NCI-H446 treated with DMSO at 0.1 percent for 48 hours (cell line): ENCODE data around the gene B4GALNT4.
"Not testable (repeated sequence)": the region's sequence is repeated elsewhere in the genome, so short reads cannot be mapped to it uniquely, and the experiment has no call there.

Experiments used
- DNase-seq: peaks from one replicate; lab custom pipeline; 2025; lab: John Stamatoyannopoulos, UW

B4GALNT4 gene

GRCh38 chr11:393219-394033, 24.1 kb downstream of the B4GALNT4 start:
- no peak for DNase-seq

DNA sequence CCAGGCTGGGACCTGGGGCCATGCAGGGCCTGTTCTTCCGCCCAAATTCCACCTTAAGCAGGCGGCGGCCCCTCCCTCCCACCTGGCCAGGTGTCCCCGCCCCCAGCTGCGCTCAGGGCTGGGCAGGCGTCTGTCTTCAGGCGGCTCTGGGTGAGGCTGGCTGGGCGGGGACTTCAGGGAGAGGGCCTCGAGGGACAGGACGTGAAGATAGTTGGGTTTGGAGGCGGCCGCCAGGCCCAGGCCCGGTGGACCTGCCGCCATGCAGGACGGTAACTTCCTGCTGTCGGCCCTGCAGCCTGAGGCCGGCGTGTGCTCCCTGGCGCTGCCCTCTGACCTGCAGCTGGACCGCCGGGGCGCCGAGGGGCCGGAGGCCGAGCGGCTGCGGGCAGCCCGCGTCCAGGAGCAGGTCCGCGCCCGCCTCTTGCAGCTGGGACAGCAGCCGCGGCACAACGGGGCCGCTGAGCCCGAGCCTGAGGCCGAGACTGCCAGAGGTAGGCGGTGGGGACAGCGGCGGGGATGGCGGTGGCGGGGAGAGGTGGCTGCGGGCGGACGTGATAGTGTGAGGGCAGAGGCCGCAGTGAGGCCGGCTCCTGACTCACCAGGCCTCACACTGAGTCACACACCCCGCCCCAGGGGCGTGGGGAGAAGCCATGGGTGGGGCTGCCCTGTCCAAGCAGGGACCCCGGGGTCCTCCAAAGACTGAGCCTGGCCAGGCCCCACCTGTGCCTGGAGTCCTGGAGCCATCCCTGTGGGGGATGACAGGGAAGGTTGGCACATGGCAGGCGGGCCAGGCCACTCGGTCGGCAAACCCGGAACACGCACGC, 24.9 kb downstream of the B4GALNT4 start, which contains the start of gene PKP3:
Gene PKP3, plus strand, starts transcription at position 176 of the 824 bp plus-strand sequence. Its CDS starts 84 bp downstream, at position 260.
- DNase-seq = no peak

DNA sequence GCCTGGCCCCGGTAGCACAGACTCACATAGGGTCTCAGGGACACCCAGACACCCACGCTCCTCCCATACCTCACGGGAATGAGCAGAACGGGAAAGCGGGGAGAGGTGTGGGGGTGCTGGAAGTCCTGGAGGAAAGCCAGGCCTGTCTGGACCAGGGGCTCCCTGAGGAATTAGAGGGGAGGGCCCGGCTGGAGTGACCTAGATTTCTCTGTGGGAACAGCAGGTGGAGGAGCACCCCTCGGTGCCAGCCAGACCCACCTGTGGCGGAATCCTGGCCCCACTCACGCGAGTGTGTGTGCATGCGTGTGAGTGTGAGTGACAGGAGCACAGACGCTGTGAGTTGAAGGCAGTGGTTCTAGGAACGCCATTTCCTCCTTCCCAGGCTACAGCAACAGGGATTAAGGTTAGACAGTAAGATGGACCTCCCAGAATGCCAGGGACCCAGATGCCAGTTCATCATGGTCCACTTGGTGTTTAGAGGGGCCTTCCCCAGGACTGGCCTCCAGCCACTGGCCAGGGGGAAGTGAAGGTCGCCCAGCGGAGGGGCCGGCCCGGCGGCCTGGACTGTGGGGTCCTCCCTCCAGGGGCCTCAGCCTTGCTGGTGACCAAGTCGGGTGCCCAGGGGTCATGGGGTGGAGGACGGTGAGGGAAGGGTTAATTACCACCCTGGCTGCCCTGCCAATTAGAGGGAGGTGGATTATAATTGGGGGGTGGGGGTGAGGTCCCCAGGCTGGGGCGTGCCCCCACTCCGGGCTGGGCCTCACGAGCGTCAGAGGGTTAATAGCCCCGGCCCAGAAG, 25.8 kb downstream of the B4GALNT4 start:
- DNase-seq = no peak

DNA sequence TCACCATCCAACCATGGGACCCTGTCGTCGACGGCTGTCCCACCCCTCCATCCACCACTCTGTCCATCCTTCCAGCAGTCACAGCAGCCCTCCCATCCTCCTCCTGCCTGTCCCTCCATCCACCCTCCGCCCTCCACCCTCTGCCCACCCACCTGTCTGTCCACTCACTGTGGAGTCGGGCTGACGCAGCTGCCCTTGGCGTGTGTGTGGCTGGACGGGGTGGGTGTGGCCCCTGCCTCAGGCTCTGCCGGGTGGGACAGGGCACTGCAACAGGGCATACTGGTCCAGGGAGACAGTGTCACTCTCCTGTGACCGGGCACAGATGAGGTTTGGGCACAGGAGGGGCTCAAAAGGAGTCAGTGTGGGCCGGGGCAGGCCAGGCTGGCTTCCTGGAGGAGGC, 26.6 kb downstream of the B4GALNT4 start:
- no peak for DNase-seq

DNA sequence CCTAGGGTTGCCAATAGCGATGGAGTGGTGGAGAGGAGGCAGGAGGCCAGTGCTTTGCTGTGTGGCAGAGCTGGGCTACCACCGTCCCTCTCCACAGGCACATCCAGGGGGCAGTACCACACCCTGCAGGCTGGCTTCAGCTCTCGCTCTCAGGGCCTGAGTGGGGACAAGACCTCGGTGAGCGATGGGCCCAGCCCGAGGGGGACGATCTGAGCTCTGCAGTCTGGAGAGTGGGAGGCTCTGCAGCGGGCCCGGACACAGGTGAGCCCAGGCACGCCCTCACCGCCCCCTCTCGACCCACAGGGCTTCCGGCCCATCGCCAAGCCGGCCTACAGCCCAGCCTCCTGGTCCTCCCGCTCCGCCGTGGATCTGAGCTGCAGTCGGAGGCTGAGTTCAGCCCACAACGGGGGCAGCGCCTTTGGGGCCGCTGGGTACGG, 27.2 kb downstream of the B4GALNT4 start:
- no peak for DNase-seq

DNA sequence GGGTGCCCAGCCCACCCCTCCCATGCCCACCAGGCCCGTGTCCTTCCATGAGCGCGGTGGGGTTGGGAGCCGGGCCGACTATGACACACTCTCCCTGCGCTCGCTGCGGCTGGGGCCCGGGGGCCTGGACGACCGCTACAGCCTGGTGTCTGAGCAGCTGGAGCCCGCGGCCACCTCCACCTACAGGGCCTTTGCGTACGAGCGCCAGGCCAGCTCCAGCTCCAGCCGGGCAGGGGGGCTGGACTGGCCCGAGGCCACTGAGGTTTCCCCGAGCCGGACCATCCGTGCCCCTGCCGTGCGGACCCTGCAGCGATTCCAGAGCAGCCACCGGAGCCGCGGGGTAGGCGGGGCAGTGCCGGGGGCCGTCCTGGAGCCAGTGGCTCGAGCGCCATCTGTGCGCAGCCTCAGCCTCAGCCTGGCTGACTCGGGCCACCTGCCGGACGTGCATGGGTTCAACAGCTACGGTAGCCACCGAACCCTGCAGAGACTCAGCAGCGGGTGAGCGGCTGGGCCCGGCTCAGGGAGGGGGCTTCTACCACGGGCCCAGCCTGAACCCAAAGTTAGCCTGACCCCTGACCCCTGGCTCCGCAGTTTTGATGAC, 27.7 kb downstream of the B4GALNT4 start:
- DNase-seq = no peak

DNA sequence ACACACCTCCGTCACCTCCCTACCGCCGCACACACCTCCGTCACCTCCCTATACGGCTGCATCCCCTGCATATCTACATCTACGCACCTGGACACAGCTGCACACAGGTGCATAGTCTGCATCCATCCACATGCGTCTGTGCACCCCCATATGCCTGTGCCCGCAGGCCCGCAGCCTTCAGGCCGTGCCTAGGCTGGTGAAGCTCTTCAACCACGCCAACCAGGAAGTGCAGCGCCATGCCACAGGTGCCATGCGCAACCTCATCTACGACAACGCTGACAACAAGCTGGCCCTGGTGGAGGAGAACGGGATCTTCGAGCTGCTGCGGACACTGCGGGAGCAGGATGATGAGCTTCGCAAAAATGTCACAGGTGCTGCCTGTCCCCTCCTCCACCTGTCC, 29.5 kb downstream of the B4GALNT4 start:
- no peak for DNase-seq

GRCh38 chr11:399731-400211, 30.5 kb downstream of the B4GALNT4 start:
- no peak for DNase-seq

GRCh38 chr11:400241-400689, 31.0 kb downstream of the B4GALNT4 start:
- no peak for DNase-seq

DNA sequence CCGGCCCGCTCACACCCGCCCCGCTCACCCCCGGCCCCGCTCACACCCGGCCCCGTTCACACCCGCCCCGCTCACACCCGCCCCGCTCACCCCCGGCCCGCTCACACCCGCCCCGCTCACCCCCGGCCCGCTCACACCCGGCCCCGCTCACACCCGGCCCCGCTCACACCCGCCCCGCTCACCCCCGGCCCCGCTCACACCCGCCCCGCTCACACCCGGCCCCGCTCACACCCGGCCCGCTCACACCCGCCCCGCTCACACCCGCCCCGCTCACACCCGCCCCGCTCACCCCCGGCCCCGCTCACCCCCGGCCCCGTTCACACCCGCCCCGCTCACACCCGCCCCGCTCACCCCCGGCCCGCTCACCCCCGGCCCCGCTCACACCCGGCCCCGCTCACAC, 31.9 kb downstream of the B4GALNT4 start:
- DNase-seq = not testable (repeated sequence)

DNA sequence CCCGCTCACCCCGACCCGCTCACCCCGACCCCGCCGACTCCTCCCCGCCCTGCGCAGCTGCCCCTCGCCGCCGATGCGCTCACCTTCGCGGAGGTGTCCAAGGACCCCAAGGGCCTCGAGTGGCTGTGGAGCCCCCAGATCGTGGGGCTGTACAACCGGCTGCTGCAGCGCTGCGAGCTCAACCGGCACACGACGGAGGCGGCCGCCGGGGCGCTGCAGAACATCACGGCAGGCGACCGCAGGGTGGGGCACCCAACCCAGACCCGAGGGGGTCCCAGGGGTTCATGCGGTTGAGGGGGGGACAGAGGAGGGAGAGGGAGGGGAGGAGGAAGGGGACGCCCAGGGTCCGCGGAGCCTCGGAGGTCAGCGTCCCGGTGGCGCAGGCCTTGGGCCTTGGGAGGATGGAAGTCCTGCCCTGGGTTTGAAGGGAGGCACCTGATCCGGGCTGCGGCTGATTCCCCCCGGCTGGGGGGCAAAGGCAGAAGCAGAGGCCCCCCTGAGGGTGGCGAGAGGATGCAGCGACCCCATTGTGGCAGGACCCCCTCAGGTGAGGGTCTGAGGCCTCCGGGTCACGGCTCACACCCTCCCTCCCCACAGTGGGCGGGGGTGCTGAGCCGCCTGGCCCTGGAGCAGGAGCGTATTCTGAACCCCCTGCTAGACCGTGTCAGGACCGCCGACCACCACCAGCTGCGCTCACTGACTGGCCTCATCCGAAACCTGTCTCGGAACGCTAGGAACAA, 33.9 kb downstream of the B4GALNT4 start:
- DNase-seq = no peak

DNA sequence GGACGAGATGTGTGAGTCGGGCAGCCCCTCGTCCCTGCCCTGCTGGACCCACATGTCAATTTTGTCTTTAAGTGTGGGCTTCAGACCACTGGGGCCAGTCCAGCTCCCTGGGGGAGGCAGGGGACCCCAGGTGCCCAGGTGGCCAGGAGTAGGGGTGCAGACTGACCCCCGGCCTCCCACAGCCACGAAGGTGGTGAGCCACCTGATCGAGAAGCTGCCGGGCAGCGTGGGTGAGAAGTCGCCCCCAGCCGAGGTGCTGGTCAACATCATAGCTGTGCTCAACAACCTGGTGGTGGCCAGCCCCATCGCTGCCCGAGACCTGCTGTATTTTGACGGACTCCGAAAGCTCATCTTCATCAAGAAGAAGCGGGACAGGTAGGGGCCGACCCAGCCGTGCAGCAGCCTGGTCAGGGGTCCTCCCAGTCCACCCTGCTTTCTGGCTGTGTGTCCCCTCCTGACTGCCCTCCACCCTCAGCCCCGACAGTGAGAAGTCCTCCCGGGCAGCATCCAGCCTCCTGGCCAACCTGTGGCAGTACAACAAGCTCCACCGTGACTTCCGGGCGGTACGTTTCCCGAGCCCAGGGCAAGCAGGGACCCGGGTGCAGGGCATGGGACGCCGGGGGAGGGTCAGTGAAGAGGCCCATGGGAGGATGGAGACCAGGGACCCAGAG, 34.6 kb downstream of the B4GALNT4 start:
- DNase-seq = no peak

- DNase-seq = no peak
Measured at GRCh38 chr11:404551-405264, 35.4 kb downstream of the B4GALNT4 start.

- DNase-seq = no peak
Measured at GRCh38 chr11:405323-405953, 36.1 kb downstream of the B4GALNT4 start.

DNA sequence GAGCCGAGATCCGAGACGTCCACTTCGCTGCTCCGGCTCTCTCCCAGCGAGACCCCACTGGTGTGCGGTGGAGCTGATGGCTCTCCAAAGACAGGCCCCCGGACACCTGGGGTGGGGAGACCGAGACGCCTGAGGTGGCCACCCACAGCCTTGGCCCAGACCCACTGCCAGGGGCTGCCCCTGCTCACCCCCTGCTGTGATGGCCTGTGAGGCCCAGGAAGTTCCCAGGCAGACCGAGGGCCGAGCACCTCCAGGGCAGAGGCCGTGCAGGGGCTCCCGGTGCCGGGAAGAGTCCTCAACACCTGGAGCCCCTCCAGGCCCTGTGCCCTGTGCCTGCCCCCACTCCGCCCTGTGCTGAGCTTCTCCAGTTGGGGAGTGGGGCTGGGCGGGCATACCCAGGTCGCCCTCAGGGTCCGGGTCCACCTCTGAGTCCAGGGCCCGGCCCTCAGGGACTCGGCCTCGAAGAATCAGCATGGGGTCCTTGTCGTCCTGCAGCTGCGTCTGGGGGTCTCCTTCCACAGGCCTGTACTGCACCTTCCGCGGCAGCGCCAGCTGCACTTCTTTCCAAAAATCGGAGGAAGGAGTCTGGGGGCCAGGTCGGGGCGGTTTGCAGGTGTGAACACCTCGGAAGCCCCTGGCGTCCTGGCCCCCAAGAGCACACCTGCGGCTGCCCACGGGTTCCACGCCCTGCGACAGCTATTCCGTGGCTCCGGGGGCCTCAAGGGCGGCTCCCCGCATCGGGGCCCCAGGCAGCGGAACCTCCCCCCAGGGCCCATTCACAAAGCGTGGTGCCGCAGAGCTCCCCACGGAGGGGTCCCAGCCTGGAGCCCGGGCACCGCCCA, 36.9 kb downstream of the B4GALNT4 start:
- DNase-seq = no peak

DNA sequence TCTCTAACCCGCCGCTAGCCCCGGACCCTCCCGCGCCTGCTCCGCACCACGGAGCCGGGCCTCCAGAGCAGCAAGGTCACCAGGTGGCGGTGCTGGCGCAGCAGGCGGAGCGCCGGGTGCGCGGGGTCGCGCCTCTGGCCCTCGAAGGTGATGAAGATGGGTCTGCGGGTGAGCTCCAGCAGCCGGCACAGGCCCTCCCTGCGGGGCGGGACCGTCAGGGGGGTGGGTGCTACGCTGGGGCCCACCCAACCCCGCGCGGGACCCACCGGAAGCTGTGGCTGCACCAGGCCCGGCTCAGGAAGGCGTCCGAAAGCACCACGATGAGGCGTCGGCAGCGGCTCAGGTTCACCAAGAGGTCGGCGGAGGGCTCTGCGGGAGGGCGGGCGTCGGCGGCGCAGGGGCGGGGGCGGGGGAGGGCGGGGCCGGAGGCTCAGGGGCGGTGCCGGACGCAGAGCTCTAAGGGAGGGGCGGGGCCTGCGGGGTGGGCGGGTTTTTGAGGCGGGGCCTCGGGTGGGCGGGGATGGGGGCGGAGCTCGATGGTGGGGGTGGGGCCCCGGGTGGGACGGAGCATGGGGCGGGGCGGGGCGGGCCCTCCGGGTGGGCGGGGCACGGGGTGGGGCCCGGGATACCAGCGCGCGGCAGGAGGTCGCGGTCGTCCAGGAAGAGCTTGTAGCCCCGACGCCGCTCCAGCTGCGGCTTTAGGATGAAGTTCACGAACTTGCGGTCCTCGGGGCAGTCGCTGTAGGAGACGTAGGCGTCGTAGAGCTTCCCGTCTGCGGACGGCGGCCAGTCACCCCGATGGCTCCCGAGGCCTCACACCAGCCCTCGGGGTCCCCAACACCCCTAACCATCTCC, 37.7 kb downstream of the B4GALNT4 start:
- DNase-seq = no peak

GRCh38 chr11:407651-408123, 38.4 kb downstream of the B4GALNT4 start:
- DNase-seq = no peak
